Activated CD4-positive, alpha-beta memory T cell treated with anti-CD3 and anti-CD28 coated beads, Interleukin-2, amount 10 ng/mL, durations not matched to agents 7 days and 5 days (primary cell): ENCODE data around the gene CPA3. TPM values are rescaled to one million over a fixed set of nuclear protein-coding genes. Genes with fewer than 3 reads are reported as not detected.

Source experiments
- CTCF ChIA-PET: fragments of 350-600 bp; sonication (Branson Sonifier 250); formaldehyde crosslinking; loops from one replicate; lab custom pipeline; 2021; ENCODE audit warnings: antibody characterized with exemption, inconsistent platforms; lab: Charles Lee
- POLR2A ChIA-PET: fragments of 350-600 bp; sonication (Branson Sonifier 250); formaldehyde crosslinking; loops from one replicate; lab custom pipeline; 2021; ENCODE audit warnings: antibody characterized with exemption; lab: Charles Lee
- DNase-seq: peaks from one replicate; pipeline ENCODE4 v3.0.0-alpha.2; 2020
- H3K27ac Mint-ChIP-seq: one replicate; pipeline ENCODE4 v1.8.0; 2021; ENCODE audit warnings: mild to moderate bottlenecking, mixed read lengths
- H3K27me3 Mint-ChIP-seq: one replicate; pipeline ENCODE4 v1.8.0; 2021; ENCODE audit warnings: mixed read lengths
- H3K36me3 Mint-ChIP-seq: one replicate; pipeline ENCODE4 v1.8.0; 2021; ENCODE audit warnings: low read depth, mixed read lengths
- H3K4me1 Mint-ChIP-seq: one replicate; pipeline ENCODE4 v1.8.0; 2021; ENCODE audit warnings: mixed read lengths
- H3K4me3 Mint-ChIP-seq: one replicate; pipeline ENCODE4 v1.8.0; 2021; ENCODE audit warnings: mild to moderate bottlenecking, mixed read lengths
- H3K9me3 Mint-ChIP-seq: one replicate; pipeline ENCODE4 v1.8.0; 2021; ENCODE audit warnings: mixed read lengths
- total RNA-seq, 2 experiments: library from RNA; stranded (reverse); gene quantifications; one replicate each; pipeline ENCODE4 v1.2.3, GENCODE V29; 2021

The CPA3 gene
- total RNA-seq, 2 experiments from 2014 or later, result not detected

DNA sequence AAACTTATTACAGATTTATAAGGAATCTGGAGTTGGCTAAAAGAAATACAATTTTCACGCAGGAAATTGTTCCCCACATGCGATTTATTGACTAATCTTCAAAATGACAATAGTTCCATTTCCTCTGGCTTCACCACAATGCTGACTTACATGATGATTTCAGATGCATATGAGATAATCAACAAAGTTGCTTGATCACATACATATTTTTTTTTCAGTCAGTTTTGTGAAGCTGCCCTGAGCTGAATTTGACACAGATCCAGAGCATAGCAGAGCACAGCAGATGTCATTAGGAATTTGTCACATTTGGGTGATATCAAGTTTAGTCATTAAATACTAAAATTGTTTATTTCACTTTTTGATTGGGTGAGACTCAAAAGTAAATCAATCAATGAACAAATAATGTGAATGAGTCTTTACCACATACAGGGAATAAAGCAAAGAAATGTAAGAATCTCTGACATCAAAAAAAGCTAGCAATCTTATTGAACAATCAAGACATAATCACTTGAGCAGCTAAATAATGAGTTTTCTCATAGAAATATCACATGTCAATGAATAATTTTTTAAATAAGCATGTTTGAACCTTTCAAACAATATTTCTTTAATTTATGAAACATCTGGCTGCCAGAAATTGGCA, 19.2 kb upstream of the CPA3 start:
- Mint-ChIP-seq H3K4me1 (peaks cover 2% of the 10 kb centered on the region), H3K36me3 (no peaks in the 10 kb centered on the region), H3K27ac (no peak overlapping the region), H3K9me3 (no peaks in the 10 kb centered on the region), H3K27me3 (peaks cover 2% of the 10 kb centered on the region), H3K4me3 (no peak overlapping the region)
- ChIA-PET POLR2A (interaction anchor here (0.6 kb wide), 1 partner anchor 465 kb away, joined by 3 read pairs; no protein-coding TSS in a partner anchor), CTCF (no interaction called here)
- no peak for DNase-seq

DNA sequence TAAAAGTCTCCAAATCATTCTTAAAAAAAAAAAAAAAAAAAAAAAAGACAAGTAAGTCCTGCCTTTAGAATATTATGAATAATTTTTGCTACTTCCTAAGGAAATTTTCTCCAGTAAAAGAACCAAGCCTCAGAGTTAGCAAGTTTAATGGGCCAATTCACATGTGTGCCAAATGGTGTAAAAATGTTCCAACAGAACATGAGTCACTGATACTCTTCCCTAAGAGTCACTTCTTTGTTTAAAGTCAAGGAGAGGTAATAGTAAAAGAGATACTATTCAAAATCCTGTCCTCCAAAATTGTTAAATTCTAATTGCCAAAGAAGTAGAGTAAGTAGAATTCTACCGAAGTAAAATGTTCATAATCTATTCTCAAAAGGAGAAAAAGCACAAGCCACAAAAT, 17.7 kb upstream of the CPA3 start:
- no peak for DNase-seq
- ChIA-PET POLR2A (no interaction called here), CTCF (no interaction called here)
- Mint-ChIP-seq H3K4me1 (peaks cover 2% of the 10 kb centered on the region), H3K27me3 (peaks cover 4% of the 10 kb centered on the region), H3K27ac (no peak overlapping the region), H3K9me3 (no peaks in the 10 kb centered on the region), H3K4me3 (no peak overlapping the region), H3K36me3 (no peaks in the 10 kb centered on the region)

DNA sequence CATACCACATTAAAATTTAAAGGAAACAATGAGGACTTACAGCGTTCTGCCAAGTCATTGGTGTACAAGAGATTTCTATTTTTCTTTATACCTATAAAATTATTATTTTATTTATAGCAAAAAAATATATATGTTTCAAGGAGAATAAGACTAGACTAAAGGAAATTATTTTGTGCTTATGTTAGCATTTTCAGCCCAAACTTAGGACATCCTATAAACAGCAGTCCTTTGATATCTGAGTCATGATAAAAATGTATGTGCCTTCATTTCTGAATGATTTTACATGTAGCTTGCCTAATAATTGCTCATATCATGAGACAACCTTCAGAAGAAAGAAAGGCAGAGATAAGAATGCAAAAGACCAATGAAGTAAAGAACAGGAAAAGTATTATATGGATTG, 16.7 kb upstream of the CPA3 start:
- no peak overlapping the region for H3K27ac Mint-ChIP-seq
- peaks cover 4% of the 10 kb centered on the region for H3K27me3 Mint-ChIP-seq
- ChIA-PET CTCF (no interaction called here), POLR2A (no interaction called here)
- peaks cover 2% of the 10 kb centered on the region for H3K4me1 Mint-ChIP-seq
- no peaks in the 10 kb centered on the region for H3K36me3 Mint-ChIP-seq
- no peak overlapping the region for H3K4me3 Mint-ChIP-seq
- no peak for DNase-seq
- no peaks in the 10 kb centered on the region for H3K9me3 Mint-ChIP-seq

DNA sequence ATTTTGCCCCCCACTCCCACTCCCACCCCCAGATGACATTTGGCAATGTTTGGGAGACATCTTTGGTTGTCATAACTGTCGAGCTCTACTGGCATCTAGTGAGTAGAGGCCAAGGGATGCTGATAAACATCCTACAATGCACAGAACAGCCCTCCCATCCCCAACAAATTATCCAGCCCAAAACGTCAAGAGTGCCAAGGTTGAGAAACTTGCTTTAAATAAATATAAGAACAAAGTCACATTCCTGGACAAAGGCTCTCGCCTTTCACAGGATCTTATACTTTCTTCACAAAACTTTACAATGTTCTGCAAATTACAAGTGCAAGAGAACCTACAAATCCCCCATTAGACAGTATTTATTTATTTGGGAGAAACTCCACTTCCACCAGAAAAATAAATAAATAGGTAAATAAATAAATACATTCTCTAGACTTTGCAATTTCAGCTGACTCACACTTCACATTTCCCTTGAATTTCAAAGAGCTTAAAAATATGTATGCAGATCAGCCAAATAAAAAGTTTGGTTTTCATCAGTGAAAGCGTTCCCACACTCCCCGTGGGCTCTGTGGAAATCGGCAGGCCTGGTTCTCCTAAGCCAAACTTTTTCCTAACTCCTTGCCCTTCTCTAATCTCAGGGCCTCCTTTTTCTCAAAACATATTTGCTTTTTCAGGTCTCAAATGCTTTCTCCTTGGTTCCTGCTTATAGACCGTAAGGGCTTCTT, 12.7 kb upstream of the CPA3 start:
- H3K27ac Mint-ChIP-seq, result no peak overlapping the region
- CTCF ChIA-PET, result interaction anchor here (1.4 to 1.8 kb wide), 3 partner anchors 10 to 101 kb away, joined by 3 to 11 read pairs (median 6); no protein-coding TSS in a partner anchor

DNA sequence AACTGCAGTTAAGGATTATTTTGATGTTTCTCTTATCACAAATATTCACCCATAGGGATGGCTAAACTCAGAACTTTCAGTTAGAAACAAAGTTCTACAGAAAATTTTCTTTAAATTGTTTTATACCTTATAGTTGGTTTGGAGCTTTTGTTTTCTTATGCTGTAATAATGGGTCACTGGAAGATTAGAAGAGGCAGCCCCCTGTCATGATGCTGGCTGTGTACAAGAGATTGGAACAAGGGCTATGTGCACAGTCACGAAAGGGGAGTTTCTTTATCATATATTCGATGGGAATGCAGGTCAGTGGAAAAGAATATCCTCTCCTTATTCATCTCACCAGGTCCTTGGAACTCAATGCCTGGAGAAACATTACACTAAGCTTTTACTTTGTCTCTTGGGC, 12.0 kb upstream of the CPA3 start:
- ChIA-PET POLR2A (no interaction called here), CTCF (interaction anchor here (1.7 to 1.8 kb wide), 2 partner anchors 10 to 100 kb away, joined by 6 to 11 read pairs; no protein-coding TSS in a partner anchor)
- no peaks in the 10 kb centered on the region for H3K9me3 Mint-ChIP-seq
- no peaks in the 10 kb centered on the region for H3K36me3 Mint-ChIP-seq
- no peak overlapping the region for H3K27ac Mint-ChIP-seq
- no peak overlapping the region for H3K4me3 Mint-ChIP-seq
- H3K27me3 Mint-ChIP-seq, result peaks cover 12% of the 10 kb centered on the region
- no peak for DNase-seq
- H3K4me1 Mint-ChIP-seq, result no peaks in the 10 kb centered on the region

More for the DNA sequence above, 12.7 kb upstream of the CPA3 start:
- Mint-ChIP-seq H3K9me3 (no peaks in the 10 kb centered on the region), H3K27me3 (peaks cover 9% of the 10 kb centered on the region), H3K4me1 (no peaks in the 10 kb centered on the region), H3K36me3 (no peaks in the 10 kb centered on the region), H3K4me3 (no peak overlapping the region)
- POLR2A ChIA-PET, result no interaction called here
- DNase-seq, result no peak

DNA sequence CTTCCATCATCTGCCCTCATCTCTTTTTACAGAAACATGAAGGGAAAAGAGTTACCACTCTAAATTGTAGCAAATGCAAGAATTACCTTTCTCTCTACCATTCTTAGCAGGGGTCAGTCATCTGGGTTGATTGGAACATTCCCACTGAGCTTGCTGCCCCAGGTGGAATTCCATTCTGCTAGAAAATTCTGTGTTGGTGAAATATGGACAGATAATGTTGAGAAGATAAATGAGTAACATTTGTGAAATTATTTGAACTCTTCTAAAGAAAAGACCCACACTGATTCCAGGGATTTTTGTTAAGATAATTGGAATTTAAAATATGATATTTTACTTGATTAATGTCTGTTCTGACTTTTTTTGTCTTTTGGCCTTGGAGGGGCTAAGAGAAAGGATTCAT, 11.0 kb upstream of the CPA3 start:
- ChIA-PET CTCF (interaction anchor here (0.6 to 1.8 kb wide), 2 partner anchors 9 to 326 kb away, joined by 3 to 11 read pairs; no protein-coding TSS in a partner anchor), POLR2A (no interaction called here)
- Mint-ChIP-seq H3K9me3 (no peaks in the 10 kb centered on the region), H3K36me3 (no peaks in the 10 kb centered on the region), H3K4me1 (no peaks in the 10 kb centered on the region), H3K4me3 (no peak overlapping the region), H3K27ac (no peak overlapping the region), H3K27me3 (peaks cover 12% of the 10 kb centered on the region)
- DNase-seq, result no peak

DNA sequence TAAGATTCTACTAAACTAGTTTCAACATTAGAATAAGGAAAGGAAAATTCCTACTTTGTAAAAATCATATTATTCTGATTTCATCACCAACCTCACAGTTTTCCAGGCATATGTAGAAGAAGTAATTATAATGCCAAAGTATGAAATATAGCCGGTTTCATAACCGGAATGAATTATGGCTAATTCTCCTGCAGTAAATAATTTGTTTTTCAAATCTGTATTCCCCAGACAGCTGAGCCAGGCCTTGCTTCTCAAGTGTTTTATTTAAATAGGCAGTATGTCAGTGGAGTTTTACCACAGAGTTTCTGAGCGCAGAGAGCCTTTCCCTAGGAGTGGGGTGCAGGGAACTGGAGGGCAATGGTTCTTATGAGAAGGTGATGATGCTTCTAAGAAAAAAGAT, 8.7 kb upstream of the CPA3 start:
- Mint-ChIP-seq H3K36me3 (no peaks in the 10 kb centered on the region), H3K27me3 (peaks cover 11% of the 10 kb centered on the region), H3K4me3 (no peak overlapping the region), H3K27ac (no peak overlapping the region), H3K4me1 (no peaks in the 10 kb centered on the region), H3K9me3 (no peaks in the 10 kb centered on the region)
- ChIA-PET POLR2A (no interaction called here), CTCF (no interaction called here)
- DNase-seq, result no peak

DNA sequence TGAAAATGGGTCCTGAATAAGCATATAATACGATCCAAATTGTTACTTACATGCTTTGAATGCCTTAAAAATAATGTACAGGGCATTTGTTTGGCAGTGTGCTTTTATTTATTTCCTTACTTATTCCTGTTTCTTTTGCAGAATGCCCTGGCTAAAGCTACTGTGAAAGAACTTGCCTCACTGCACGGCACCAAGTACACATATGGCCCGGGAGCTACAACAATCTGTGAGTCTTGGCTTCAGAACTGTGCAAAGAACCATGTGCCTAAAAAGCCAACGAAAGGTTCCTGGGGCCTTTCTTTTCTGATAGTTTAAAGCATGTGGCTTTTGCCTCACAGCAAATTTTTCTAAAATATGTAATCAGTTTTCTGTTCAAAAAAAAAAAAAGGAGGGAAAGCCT, 7.8 kb upstream of the CPA3 start:
- no peaks in the 10 kb centered on the region for H3K9me3 Mint-ChIP-seq
- ChIA-PET CTCF (interaction anchor here (0.6 to 1.0 kb wide), 2 partner anchors 8 to 93 kb away, joined by 3 read pairs; no protein-coding TSS in a partner anchor), POLR2A (no interaction called here)
- H3K27ac Mint-ChIP-seq, result no peak overlapping the region
- peaks cover 14% of the 10 kb centered on the region for H3K27me3 Mint-ChIP-seq
- DNase-seq, result no peak
- H3K36me3 Mint-ChIP-seq, result no peaks in the 10 kb centered on the region
- H3K4me3 Mint-ChIP-seq, result no peak overlapping the region
- H3K4me1 Mint-ChIP-seq, result no peaks in the 10 kb centered on the region

DNA sequence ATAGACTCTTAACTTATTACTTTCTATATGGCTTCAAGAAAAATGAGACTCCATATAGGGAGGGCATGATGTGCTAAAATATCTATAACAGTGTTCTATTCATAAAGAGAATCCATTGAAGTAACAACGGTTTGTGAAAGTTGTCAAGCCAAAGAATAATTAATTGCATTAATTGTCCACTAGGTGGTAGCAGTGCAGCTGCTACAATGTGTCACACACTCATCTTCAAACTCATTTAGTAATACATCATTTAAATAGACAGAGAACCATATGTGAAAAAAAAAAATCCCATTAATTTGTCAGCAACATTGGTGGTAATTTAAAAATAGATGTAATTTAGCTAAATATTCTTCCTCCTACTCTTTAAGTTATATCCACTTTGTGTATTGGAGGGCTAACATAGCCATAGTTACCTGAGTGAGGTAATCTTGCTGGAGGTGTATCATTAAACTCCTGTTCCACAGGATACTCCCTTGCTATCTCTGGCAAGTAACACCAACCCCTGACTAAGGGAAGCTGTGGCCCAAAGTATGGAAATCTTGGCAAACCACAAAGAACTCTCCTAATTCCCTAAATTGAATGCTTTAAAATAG, 3.7 kb upstream of the CPA3 start:
- no peaks in the 10 kb centered on the region for H3K4me1 Mint-ChIP-seq
- peaks cover 20% of the 10 kb centered on the region for H3K27me3 Mint-ChIP-seq
- no peak overlapping the region for H3K4me3 Mint-ChIP-seq
- H3K9me3 Mint-ChIP-seq, result no peaks in the 10 kb centered on the region
- H3K36me3 Mint-ChIP-seq, result no peaks in the 10 kb centered on the region
- ChIA-PET POLR2A (no interaction called here), CTCF (interaction anchor here (1.4 to 3.8 kb wide), 5 partner anchors 8 to 86 kb away, joined by 3 to 31 read pairs (median 11); no protein-coding TSS in a partner anchor)
- no peak for DNase-seq
- H3K27ac Mint-ChIP-seq, result no peak overlapping the region

DNA sequence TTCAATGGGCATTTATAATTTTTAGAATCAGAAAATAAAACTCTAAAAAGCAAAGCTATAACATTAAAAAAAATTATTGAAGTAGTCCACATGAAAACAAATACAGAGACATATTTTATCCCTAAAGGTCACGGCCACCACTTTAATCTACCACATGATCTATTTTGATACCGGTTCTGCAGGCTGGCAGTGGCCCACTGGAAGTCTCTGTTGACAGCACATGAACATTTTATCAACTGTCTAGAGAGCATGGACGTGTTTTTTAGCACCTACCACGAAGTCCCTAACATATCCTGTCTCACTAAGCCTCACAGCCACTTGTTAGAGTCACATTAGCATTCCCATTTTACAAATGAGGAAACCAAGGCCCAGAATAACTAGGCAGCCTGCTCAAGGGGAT, 1.8 kb upstream of the CPA3 start:
- H3K27ac Mint-ChIP-seq, result no peak overlapping the region
- H3K9me3 Mint-ChIP-seq, result no peaks in the 10 kb centered on the region
- CTCF ChIA-PET, result interaction anchor here (1.1 to 2.0 kb wide), 4 partner anchors 10 to 90 kb away, joined by 4 to 11 read pairs (median 4); no protein-coding TSS in a partner anchor
- H3K4me3 Mint-ChIP-seq, result no peak overlapping the region
- no peaks in the 10 kb centered on the region for H3K4me1 Mint-ChIP-seq
- DNase-seq, result no peak
- H3K36me3 Mint-ChIP-seq, result no peaks in the 10 kb centered on the region
- H3K27me3 Mint-ChIP-seq, result peaks cover 28% of the 10 kb centered on the region
- POLR2A ChIA-PET, result no interaction called here

DNA sequence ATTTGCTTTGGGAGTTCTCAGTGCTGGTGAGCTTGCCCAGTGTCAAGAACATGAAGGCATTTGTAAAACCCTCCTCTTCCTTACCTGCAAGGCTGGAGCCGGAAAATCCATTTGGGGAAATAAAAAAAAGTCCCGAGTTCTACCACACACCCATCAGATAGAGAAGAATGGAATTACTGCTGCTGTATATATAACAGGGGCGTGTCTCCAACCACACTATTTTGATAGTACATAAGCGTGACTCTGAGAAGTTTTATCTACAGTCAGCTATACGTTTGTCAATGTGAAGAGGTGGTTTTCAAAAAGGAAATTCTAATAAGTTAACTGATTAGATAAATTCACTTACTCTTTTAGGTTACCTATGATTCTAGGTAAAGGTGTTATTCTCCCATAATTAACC, 1.3 kb upstream of the CPA3 start:
- Mint-ChIP-seq H3K4me1 (no peaks in the 10 kb centered on the region), H3K36me3 (no peaks in the 10 kb centered on the region), H3K27ac (no peak overlapping the region), H3K4me3 (no peak overlapping the region), H3K9me3 (no peaks in the 10 kb centered on the region), H3K27me3 (peaks cover 28% of the 10 kb centered on the region)
- no peak for DNase-seq
- ChIA-PET POLR2A (no interaction called here), CTCF (interaction anchor here (1.1 kb wide), 1 partner anchor 80 kb away, joined by 5 read pairs; no protein-coding TSS in a partner anchor)

DNA sequence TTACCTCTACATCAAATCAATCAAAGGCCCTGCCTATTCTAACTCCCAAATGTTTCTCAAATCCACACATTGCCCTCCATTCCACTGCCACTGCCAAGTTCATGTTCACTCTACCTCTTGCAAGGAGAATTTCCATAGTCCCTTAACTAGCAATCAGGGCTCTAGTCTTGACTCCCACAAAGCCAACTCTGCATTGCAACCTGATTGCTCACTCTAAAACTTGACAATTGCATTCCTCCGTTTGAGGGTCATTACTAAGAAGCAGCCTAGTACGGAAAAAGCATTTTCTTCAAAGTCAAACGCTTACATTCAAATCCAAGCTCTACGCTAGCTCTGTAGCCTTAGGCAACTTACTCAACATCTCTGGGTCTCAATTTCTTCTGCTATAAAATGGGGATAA, 1.2 kb downstream of the CPA3 start:
- Mint-ChIP-seq H3K27ac (no peak overlapping the region), H3K4me1 (no peaks in the 10 kb centered on the region), H3K36me3 (no peaks in the 10 kb centered on the region), H3K27me3 (peaks cover 28% of the 10 kb centered on the region), H3K4me3 (no peak overlapping the region), H3K9me3 (no peaks in the 10 kb centered on the region)
- ChIA-PET POLR2A (no interaction called here), CTCF (no interaction called here)
- DNase-seq, result no peak

DNA sequence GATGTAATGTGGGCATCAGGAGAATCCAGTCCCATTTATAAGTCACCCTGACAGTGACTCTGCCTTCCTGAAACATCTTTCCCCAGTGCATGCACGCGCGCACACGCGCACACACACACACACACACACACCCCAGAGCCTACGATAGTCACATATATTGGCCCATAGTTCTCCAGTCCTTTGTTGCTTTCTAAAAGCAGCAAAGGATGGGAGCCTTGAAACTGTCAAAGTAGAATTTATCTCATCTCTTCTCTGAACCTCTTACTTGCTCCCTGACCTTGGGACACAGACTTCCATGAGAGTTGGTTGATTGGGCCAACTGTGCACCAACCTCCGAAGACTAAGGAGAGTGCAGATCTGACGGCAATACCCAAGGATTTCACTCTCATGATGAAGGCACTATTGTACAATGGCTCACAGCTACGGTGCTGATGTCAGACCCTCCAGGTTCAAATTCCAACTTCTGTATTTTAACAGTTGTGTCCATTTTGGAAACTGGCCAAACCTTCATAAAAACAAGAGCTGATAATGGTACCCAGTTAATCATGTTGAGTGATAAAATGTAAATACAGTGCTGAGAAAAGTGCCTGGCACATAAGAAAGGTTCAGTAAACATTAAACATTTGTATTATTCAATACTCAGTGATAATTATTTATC, 8.3 kb downstream of the CPA3 start:
- Mint-ChIP-seq H3K9me3 (no peaks in the 10 kb centered on the region), H3K4me3 (no peak overlapping the region), H3K27ac (no peak overlapping the region), H3K36me3 (no peaks in the 10 kb centered on the region), H3K4me1 (no peaks in the 10 kb centered on the region), H3K27me3 (peaks cover 7% of the 10 kb centered on the region)
- no peak for DNase-seq
- CTCF ChIA-PET, result no interaction called here
- POLR2A ChIA-PET, result no interaction called here
